Osteoblast (primary cell): ENCODE results near the gene SELENOW. TPM values are rescaled to one million over a fixed set of nuclear protein-coding genes. Genes with fewer than 3 reads are reported as not detected.
"Not testable (repeated sequence)": the region's sequence is repeated elsewhere in the genome, so short reads cannot be mapped to it uniquely, and the experiment has no call there.

ENCODE experiments used
- DNase-seq: peaks from one replicate; pipeline ENCODE4 v3.0.0; 2011; ENCODE audit warnings: low spot score, mixed read lengths; ENCODE audit not compliant: insufficient read length; ENCODE audit errors: missing footprints
- H2AFZ ChIP-seq: 2 replicates; pipeline ENCODE4 v1.6.0; 2011; ENCODE audit warnings: mild to moderate bottlenecking, low read length
- H3K27ac ChIP-seq: 2 replicates; pipeline ENCODE4 v1.5.1; 2011; ENCODE audit warnings: mild to moderate bottlenecking, low read depth, low read length, moderate library complexity
- H3K27me3 ChIP-seq: 2 replicates; pipeline ENCODE4 v1.6.0; 2012; ENCODE audit warnings: mild to moderate bottlenecking, control low read depth, inconsistent platforms, low read length, moderate library complexity; ENCODE audit not compliant: insufficient read depth
- H3K36me3 ChIP-seq: 2 replicates; pipeline ENCODE4 v1.5.1; 2011; ENCODE audit warnings: mild to moderate bottlenecking, low read length, control low read depth, moderate library complexity; ENCODE audit not compliant: insufficient read depth
- H3K4me1 ChIP-seq: 2 replicates; pipeline ENCODE4 v1.5.1; 2011; ENCODE audit warnings: mild to moderate bottlenecking, low read length, control low read depth, moderate library complexity; ENCODE audit not compliant: insufficient read depth
- H3K4me2 ChIP-seq: 2 replicates; pipeline ENCODE4 v1.6.0; 2011; ENCODE audit warnings: mild to moderate bottlenecking, low read length; ENCODE audit not compliant: insufficient read depth
- H3K4me3 ChIP-seq: fragments of 200-600 bp; sonication (generic); 3 replicates; pipeline ENCODE4 v1.5.1; 2012; ENCODE audit warnings: mild to moderate bottlenecking, low read length, inconsistent platforms; ENCODE audit not compliant: insufficient read depth
- H3K79me2 ChIP-seq: 2 replicates; pipeline ENCODE4 v1.6.0; 2012; ENCODE audit warnings: mild to moderate bottlenecking, low read length, control low read depth, inconsistent platforms; ENCODE audit not compliant: insufficient read depth
- H3K9me3 ChIP-seq: 2 replicates; pipeline ENCODE4 v1.5.1; 2011; ENCODE audit warnings: low read depth, low read length, control low read depth
- H4K20me1 ChIP-seq: 2 replicates; pipeline ENCODE4 v1.6.0; 2012; ENCODE audit warnings: mild to moderate bottlenecking, low read length, control low read depth; ENCODE audit not compliant: insufficient read depth
- total RNA-seq: library from RNA; depleted of rRNA; stranded (reverse); fragments of >200 nt; gene quantifications from 2 replicates; pipeline ENCODE4 v1.2.3, GENCODE V29; 2012
- TF ChIP-seq, protein P1 (sequence below): IDR thresholded peaks from 2 replicates; pipeline ENCODE4 v1.5.1; 2011; ENCODE audit warnings: mild to moderate bottlenecking, low read depth, low read length, moderate library complexity; ENCODE audit errors: extremely low read depth

Gene SELENOW
- total RNA-seq, 1 donor: 76.7 TPM

- no peak overlapping the region for H3K27ac ChIP-seq
- DNase-seq: peak; percentile 62
Observed at GRCh38 chr19:47779524-47780214, 1.2 kb downstream of the SELENOW start.

GRCh38 chr19:47780215-47780551 lies 1.7 kb downstream of the SELENOW start:
- Histone ChIP-seq H2AFZ (no peak overlapping the region), H3K4me3 (peak overlapping the region; percentile 98), H4K20me1 (peaks cover 27% of the 10 kb centered on the region), H3K4me2 (peak overlapping the region; percentile 96), H3K27me3 (no peaks in the 10 kb centered on the region), H3K27ac (no peak overlapping the region), H3K4me1 (peaks cover 14% of the 10 kb centered on the region), H3K9me3 (no peaks in the 10 kb centered on the region), H3K79me2 (peaks cover 37% of the 10 kb centered on the region), H3K36me3 (peaks cover 40% of the 10 kb centered on the region)
- TF ChIP-seq, protein P1, sequence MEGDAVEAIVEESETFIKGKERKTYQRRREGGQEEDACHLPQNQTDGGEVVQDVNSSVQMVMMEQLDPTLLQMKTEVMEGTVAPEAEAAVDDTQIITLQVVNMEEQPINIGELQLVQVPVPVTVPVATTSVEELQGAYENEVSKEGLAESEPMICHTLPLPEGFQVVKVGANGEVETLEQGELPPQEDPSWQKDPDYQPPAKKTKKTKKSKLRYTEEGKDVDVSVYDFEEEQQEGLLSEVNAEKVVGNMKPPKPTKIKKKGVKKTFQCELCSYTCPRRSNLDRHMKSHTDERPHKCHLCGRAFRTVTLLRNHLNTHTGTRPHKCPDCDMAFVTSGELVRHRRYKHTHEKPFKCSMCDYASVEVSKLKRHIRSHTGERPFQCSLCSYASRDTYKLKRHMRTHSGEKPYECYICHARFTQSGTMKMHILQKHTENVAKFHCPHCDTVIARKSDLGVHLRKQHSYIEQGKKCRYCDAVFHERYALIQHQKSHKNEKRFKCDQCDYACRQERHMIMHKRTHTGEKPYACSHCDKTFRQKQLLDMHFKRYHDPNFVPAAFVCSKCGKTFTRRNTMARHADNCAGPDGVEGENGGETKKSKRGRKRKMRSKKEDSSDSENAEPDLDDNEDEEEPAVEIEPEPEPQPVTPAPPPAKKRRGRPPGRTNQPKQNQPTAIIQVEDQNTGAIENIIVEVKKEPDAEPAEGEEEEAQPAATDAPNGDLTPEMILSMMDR: no peak
- DNase-seq: no peak

More at GRCh38 chr19:47779524-47780214, 1.2 kb downstream of the SELENOW start:
- Histone ChIP-seq H3K9me3 (no peaks in the 10 kb centered on the region), H3K79me2 (peaks cover 37% of the 10 kb centered on the region), H3K4me3 (peak overlapping the region; percentile 98), H3K27me3 (no peaks in the 10 kb centered on the region), H3K4me2 (peak overlapping the region; percentile 96), H4K20me1 (peaks cover 27% of the 10 kb centered on the region), H2AFZ (peak overlapping the region; percentile 29), H3K36me3 (peaks cover 36% of the 10 kb centered on the region), H3K4me1 (peaks cover 14% of the 10 kb centered on the region)
- TF ChIP-seq, protein P1: no peak

DNA sequence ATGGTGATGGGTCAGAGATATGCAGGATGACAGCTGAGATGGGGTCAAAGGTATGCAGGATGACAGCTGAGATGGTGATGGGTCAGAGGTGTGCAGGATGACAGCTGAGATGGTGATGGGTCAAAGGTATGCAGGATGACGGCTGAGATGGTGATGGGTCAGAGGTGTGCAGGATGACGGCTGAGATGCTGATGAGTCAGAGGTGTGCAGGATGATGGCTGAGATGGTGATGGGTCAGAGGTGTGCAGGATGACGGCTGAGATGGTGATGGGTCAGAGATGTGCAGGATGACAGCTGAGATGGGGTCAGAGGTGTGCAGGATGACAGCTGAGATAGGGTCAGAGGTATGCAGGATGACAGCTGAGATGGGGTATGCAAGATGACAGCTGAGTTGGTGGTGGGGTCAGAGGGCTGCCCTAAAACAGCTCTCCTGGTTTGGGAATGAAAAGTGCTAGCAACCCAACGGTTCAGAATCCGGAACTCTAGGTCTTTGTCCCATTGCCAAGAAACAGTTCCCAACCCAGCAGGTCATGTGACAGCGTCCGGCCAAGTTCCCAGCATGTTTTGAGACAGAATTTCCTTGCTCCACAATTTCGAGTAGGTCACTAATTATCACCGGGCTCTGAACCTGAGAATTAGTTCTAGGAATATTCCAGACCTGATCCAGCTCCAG lies 3.2 kb downstream of the SELENOW start:
- Histone ChIP-seq H3K9me3 (no peaks in the 10 kb centered on the region), H3K4me2 (no peak overlapping the region), H3K4me3 (no peak overlapping the region), H3K27ac (no peak overlapping the region), H3K27me3 (no peaks in the 10 kb centered on the region), H3K79me2 (peaks cover 37% of the 10 kb centered on the region), H2AFZ (no peak overlapping the region), H3K4me1 (peaks cover 14% of the 10 kb centered on the region), H4K20me1 (peaks cover 27% of the 10 kb centered on the region), H3K36me3 (peaks cover 46% of the 10 kb centered on the region)
- DNase-seq: peak; percentile 48
- TF ChIP-seq, protein P1: no peak

- Histone ChIP-seq H3K36me3 (peaks cover 37% of the 10 kb centered on the region), H3K79me2 (peaks cover under 1% of the 10 kb centered on the region), H3K27me3 (no peaks in the 10 kb centered on the region), H3K27ac (no peak overlapping the region), H3K4me3 (no peak overlapping the region), H3K9me3 (no peaks in the 10 kb centered on the region), H3K4me2 (no peak overlapping the region), H2AFZ (no peak overlapping the region), H4K20me1 (peaks cover 7% of the 10 kb centered on the region), H3K4me1 (no peaks in the 10 kb centered on the region)
- DNase-seq: no peak
- TF ChIP-seq, protein P1: no peak
Observed at GRCh38 chr19:47786566-47786965, 8.1 kb downstream of the SELENOW start.

- H3K79me2 ChIP-seq, H3K27ac ChIP-seq, H3K4me3 ChIP-seq, H3K4me2 ChIP-seq, DNase-seq, H3K9me3 ChIP-seq, H2AFZ ChIP-seq, H4K20me1 ChIP-seq, H3K27me3 ChIP-seq, H3K4me1 ChIP-seq: not testable (repeated sequence)
- H3K36me3 ChIP-seq: peaks cover 30% of the 10 kb centered on the region
Observed at GRCh38 chr19:47787307-47787706, 8.8 kb downstream of the SELENOW start.

DNA sequence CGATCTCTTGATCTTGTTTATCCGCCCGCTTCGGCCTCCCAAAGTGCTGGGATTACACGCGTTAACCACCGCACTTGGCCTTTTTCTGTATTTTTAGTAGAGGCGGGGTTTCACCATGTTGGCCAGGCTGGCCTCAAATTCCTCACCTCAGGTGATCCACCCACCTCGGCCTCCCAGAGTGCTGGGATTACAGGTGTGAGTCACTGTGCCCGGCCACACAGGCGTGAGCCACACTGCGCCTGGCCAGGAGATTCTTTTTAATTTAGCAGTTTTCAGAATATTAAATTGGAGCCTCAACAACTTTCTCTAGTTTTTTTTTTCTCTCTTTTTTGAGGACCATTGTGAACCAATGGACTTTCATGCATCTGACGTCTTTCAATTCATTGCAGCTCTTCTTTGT lies 11.3 kb downstream of the SELENOW start:
- H3K27ac ChIP-seq, H4K20me1 ChIP-seq, H3K27me3 ChIP-seq, DNase-seq, H3K4me1 ChIP-seq, H3K4me2 ChIP-seq, H3K9me3 ChIP-seq, H3K79me2 ChIP-seq, H3K4me3 ChIP-seq, H2AFZ ChIP-seq, H3K36me3 ChIP-seq: not testable (repeated sequence)
